Hypothalamus (tissue), 51 donors: ENCODE results near the gene MDFI.
A peak's percentile ranks its signal among the peaks of the same experiment; 100 is the strongest.

Experiments used
- DNase-seq, 51 donors: peaks; one replicate each; lab custom pipeline; 2025; lab: John Stamatoyannopoulos, UW

The MDFI gene

DNA sequence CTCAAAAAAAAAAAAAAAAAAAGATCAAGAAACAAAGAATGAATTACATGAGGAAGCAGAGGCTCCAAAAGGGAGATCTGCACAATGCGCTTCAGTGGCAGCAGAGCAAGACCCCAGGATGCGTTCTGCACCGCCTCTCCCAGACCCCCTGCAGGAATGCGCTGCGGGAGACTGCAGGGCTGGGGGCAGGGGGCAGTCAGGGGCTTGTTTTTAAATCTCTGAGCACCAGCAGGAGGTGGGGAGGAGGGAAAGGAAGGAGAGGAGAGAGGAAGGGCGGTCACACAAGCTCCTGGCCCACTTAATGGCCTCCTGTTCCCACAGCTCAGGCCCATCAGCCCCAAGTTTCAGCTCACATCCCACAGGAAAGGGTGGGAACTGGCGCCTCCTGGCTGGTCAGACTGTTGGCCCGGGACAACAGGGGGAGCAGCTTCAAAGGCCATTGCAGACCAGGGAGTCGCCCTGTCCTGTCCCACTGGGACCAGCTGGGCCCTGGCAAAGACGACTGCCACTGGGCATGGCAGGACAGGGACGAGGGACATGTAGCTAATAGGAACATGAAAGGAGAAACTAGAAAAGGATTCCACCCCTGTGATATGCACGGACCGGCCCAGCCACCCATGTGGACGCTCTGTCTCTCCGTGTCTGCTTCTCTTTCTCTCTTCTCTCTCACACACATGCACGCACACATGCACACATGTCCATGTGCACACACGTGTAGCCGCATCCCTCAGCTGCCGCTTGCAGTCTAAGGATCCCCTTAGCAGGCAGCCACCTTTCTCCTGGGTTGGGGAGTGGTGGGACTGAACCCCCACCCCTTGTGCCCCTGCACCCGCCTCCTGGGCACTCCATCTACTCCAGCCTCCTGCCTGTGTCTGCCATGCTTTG is 62.4 kb downstream of the MDFI start:
- DNase-seq, result peak in 16 of 51 donors; percentile 20 to 60 (median 40)

DNA sequence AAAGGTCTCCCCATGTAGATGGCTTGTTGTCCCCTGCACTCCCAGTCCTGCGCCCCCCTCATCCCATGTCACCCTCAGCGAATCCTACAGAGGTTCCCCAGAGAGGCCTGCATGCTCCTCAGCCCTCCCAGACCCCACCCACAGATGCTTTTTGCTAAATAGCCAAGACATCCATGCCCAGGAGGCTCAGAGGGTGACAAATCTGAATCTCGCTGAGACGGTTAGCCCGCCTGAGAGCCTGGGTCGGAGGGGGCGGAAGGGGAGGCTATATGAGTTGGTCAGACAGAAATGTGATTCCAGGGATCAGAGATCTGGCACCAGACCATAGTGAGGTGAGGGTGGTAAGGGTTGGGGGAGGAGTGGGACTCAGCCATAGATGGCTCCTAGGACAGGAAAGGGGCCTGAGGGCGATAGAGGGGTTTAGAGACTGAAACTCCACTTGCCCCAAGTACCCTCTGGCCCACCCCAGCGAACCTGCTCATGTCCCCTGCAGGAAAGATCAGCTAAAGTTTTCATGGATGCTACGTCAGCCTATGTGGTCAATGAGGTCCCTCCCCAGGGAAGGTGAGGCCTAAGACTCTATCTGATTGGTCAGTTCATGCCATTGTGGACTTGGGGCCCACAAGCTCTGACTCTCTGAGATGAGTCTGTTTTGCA is 63.9 kb downstream of the MDFI start:
- DNase-seq, result no peak

DNA sequence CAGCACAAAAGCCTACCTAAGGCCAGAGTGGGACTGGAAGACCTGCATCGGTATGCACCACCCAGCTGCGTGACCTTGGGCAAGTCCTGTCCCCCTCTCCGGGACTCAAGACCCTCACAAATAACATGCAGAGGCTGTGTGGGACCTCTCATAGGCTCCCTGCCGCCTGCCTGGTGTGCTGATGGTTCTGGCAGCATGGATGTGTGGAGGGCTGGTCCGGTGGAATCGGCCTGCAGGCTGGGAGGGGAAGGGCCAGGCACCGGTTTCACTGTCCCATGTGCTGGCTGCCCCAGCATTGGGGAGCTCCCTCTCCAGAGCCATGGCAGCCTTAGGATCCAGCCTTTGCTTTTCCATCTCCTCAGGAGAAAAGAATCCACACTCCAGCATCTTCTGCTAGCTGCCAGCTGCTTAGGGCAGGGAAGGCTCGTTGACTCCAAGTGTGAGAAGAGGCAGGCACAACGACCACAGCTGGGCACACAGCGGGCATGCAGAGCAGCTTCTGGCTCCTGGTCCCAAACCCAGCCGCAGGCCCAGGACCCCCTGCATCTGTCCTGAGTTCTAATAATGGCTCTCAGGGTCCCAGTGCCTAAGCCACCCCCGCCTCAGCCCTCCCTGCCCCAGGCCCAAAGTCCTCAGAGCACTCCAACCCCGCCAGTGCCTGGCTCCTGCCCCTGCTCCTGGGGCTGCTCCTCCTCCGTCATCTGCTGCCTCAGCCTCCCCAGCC is 64.7 kb downstream of the MDFI start:
- DNase-seq, result peak in 2 of 51 donors; percentile 34 to 46
